Measurements from ENCODE around the gene PDE1A. TPM values are rescaled to one million over a fixed set of nuclear protein-coding genes. Genes with fewer than 3 reads are reported as not detected.

PDE1A gene
- total RNA-seq, 1 donor from 2014 or later = 27.8 TPM

- Mint-ChIP-seq H3K27me3 (ENCODE audit: low read depth) (no peaks in the 10 kb centered on the region), H3K4me3 (no peak overlapping the region), H3K27ac (ENCODE audit: unreplicated experiment) (peak overlapping the region; percentile 58), H3K36me3 (ENCODE audit: low read depth) (no peaks in the 10 kb centered on the region), H3K4me1 (peaks cover 6% of the 10 kb centered on the region), H3K9me3 (peaks cover 4% of the 10 kb centered on the region)
- no peak for TF ChIP-seq CTCF (conservative IDR thresholded peaks at IDR 0.05)
- DNase-seq (ENCODE audit: low read depth, low spot score) = no peak
Measured at GRCh38 chr2:182302174-182302573, 124.7 kb downstream of the PDE1A start.

- no peak overlapping the region for H3K4me3 Mint-ChIP-seq
- H3K4me1 Mint-ChIP-seq = peaks cover 14% of the 10 kb centered on the region
- no peaks in the 10 kb centered on the region for H3K27me3 Mint-ChIP-seq (ENCODE audit: low read depth)
- peaks cover 4% of the 10 kb centered on the region for H3K9me3 Mint-ChIP-seq
- H3K27ac Mint-ChIP-seq (ENCODE audit: unreplicated experiment) = no peak overlapping the region
- no peaks in the 10 kb centered on the region for H3K36me3 Mint-ChIP-seq (ENCODE audit: low read depth)
- no peak for TF ChIP-seq CTCF (conservative IDR thresholded peaks at IDR 0.05)
- no peak for DNase-seq (ENCODE audit: low read depth, low spot score)
Measured at GRCh38 chr2:182301093-182301492, 125.7 kb downstream of the PDE1A start.

GRCh38 chr2:182300608-182301007 lies 126.2 kb downstream of the PDE1A start:
- no peak overlapping the region for H3K4me3 Mint-ChIP-seq
- no peaks in the 10 kb centered on the region for H3K27me3 Mint-ChIP-seq (ENCODE audit: low read depth)
- peaks cover 4% of the 10 kb centered on the region for H3K9me3 Mint-ChIP-seq
- peaks cover 14% of the 10 kb centered on the region for H3K4me1 Mint-ChIP-seq
- H3K27ac Mint-ChIP-seq (ENCODE audit: unreplicated experiment) = no peak overlapping the region
- H3K36me3 Mint-ChIP-seq (ENCODE audit: low read depth) = no peaks in the 10 kb centered on the region
- no peak for DNase-seq (ENCODE audit: low read depth, low spot score)
- TF ChIP-seq CTCF (conservative IDR thresholded peaks at IDR 0.05) = no peak

- H3K9me3 Mint-ChIP-seq = peaks cover 5% of the 10 kb centered on the region
- no peak overlapping the region for H3K27ac Mint-ChIP-seq (ENCODE audit: unreplicated experiment)
Measured at GRCh38 chr2:182299632-182300031, 127.2 kb downstream of the PDE1A start.

GRCh38 chr2:182298456-182298855 lies 128.4 kb downstream of the PDE1A start:
- peaks cover 3% of the 10 kb centered on the region for H3K36me3 Mint-ChIP-seq (ENCODE audit: low read depth)
- H3K27ac Mint-ChIP-seq (ENCODE audit: unreplicated experiment) = no peak overlapping the region
- no peak for TF ChIP-seq CTCF (conservative IDR thresholded peaks at IDR 0.05)
- peaks cover 4% of the 10 kb centered on the region for H3K9me3 Mint-ChIP-seq
- peaks cover 14% of the 10 kb centered on the region for H3K4me1 Mint-ChIP-seq
- DNase-seq (ENCODE audit: low read depth, low spot score) = no peak
- no peaks in the 10 kb centered on the region for H3K27me3 Mint-ChIP-seq (ENCODE audit: low read depth)
- H3K4me3 Mint-ChIP-seq = no peak overlapping the region

More at GRCh38 chr2:182299632-182300031, 127.2 kb downstream of the PDE1A start:
- TF ChIP-seq CTCF (conservative IDR thresholded peaks at IDR 0.05) = no peak
- DNase-seq (ENCODE audit: low read depth, low spot score) = no peak
- Mint-ChIP-seq H3K4me1 (peaks cover 14% of the 10 kb centered on the region), H3K27me3 (ENCODE audit: low read depth) (no peaks in the 10 kb centered on the region), H3K4me3 (no peak overlapping the region), H3K36me3 (ENCODE audit: low read depth) (peaks cover 1% of the 10 kb centered on the region)

- Mint-ChIP-seq H3K4me1 (peaks cover 9% of the 10 kb centered on the region), H3K27me3 (ENCODE audit: low read depth) (no peaks in the 10 kb centered on the region), H3K27ac (ENCODE audit: unreplicated experiment) (no peak overlapping the region), H3K36me3 (ENCODE audit: low read depth) (peaks cover 3% of the 10 kb centered on the region), H3K9me3 (peaks cover 4% of the 10 kb centered on the region), H3K4me3 (no peak overlapping the region)
- no peak for TF ChIP-seq CTCF (conservative IDR thresholded peaks at IDR 0.05)
- DNase-seq (ENCODE audit: low read depth, low spot score) = no peak
Measured at GRCh38 chr2:182291296-182291695, 135.5 kb downstream of the PDE1A start.

Measured in neural crest cell (in vitro differentiated cells).